ENCODE measurements around the gene HIPK4. TPM values are rescaled to one million over a fixed set of nuclear protein-coding genes. Genes with fewer than 3 reads are reported as not detected.

The HIPK4 gene
- total and polyA plus RNA-seq, 2 donors = under 0.01 to 0.07 TPM

GRCh38 chr19:40355975-40356680 is 33.9 kb downstream of the HIPK4 start:
- no peak overlapping the region for H3K4me3 ChIP-seq (ENCODE audit: low read length in 2 of 2)
- H3K27ac ChIP-seq (ENCODE audit: low read depth in 1 of 2, low read length in 1 of 2) = no peak overlapping the region
- DNase-seq (ENCODE audit: low read depth in 6 of 9, low spot score in 9 of 9) = no peak
- no peaks in the 10 kb centered on the region for H3K4me1 ChIP-seq (ENCODE audit: control insufficient read depth in 2 of 2, insufficient read depth in 2 of 2, low read length in 2 of 2)
- no peaks in the 10 kb centered on the region for H3K36me3 ChIP-seq (ENCODE audit: control insufficient read depth in 2 of 2, insufficient read depth in 2 of 2, low read length in 1 of 2)
- no peaks in the 10 kb centered on the region for H3K27me3 ChIP-seq (ENCODE audit: control insufficient read depth in 2 of 2, insufficient read depth in 1 of 2, low read length in 1 of 2)
- H3K9me3 ChIP-seq (ENCODE audit: control insufficient read depth in 2 of 2, insufficient read depth in 1 of 2, low read length in 1 of 2) = no peaks in the 10 kb centered on the region
- WGBS = 91% methylated on average over 9 of the region's 9 CpGs

DNA sequence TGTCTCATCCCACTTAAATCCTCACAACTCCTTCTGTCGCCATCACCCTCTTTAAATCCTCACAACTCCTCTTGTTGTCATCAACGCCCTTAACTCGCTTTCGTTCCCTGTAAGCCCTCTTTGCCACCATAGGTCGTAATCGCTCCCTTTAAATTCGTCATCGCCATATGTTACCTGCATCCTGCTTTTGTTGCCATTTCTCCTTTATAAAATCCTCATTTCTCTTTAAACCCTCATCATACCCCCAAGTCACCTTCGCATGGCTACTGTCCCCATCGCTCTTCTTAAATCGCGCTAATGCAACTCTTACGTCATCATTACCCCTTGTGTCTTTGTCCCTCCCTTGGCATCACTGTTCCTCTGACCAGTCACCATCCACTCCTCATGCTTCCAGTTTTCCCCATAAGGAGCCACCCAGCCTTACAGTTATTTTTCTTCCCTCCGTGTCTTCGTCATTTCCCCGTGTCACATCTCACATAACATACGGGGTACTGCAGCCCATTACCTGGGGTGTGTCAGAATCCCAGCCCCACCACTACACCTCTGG is 40.9 kb downstream of the HIPK4 start:
- peak in 1 of 9 donors; percentile 43 for DNase-seq (ENCODE audit: low read depth in 6 of 9, low spot score in 9 of 9)
- H3K9me3 ChIP-seq (ENCODE audit: control insufficient read depth in 2 of 2, insufficient read depth in 1 of 2, low read length in 1 of 2) = no peaks in the 10 kb centered on the region
- H3K4me1 ChIP-seq (ENCODE audit: control insufficient read depth in 2 of 2, insufficient read depth in 2 of 2, low read length in 2 of 2) = peaks cover 7 to 13% of the 10 kb centered on the region in 2 donors
- 22% methylated on average over 17 of the region's 17 CpGs for WGBS
- peaks cover 0 to 3% of the 10 kb centered on the region in 2 donors for H3K36me3 ChIP-seq (ENCODE audit: control insufficient read depth in 2 of 2, insufficient read depth in 2 of 2, low read length in 1 of 2)
- H3K27ac ChIP-seq (ENCODE audit: low read depth in 1 of 2, low read length in 1 of 2) = peak overlapping the region; percentile 15 to 44
- H3K27me3 ChIP-seq (ENCODE audit: control insufficient read depth in 2 of 2, insufficient read depth in 1 of 2, low read length in 1 of 2) = no peaks in the 10 kb centered on the region
- peak overlapping the region; percentile 66 to 76 for H3K4me3 ChIP-seq (ENCODE audit: low read length in 2 of 2)

- H3K27me3 ChIP-seq (ENCODE audit: control insufficient read depth in 2 of 2, insufficient read depth in 1 of 2, low read length in 1 of 2) = no peaks in the 10 kb centered on the region
- peaks cover 0 to 3% of the 10 kb centered on the region in 2 donors for H3K36me3 ChIP-seq (ENCODE audit: control insufficient read depth in 2 of 2, insufficient read depth in 2 of 2, low read length in 1 of 2)
- under 1% methylated on average over 77 of the region's 77 CpGs for WGBS
- peak within 1 kb of the TSS; percentile 82 for H3K27ac ChIP-seq (ENCODE audit: low read depth in 1 of 2, low read length in 1 of 2)
- peak within 1 kb of the TSS; percentile 66 to 76 for H3K4me3 ChIP-seq (ENCODE audit: low read length in 2 of 2)
- H3K4me1 ChIP-seq (ENCODE audit: control insufficient read depth in 2 of 2, insufficient read depth in 2 of 2, low read length in 2 of 2) = peaks cover 7 to 13% of the 10 kb centered on the region in 2 donors
- peak; percentile 91 to 99 (median 97) for DNase-seq (ENCODE audit: low read depth in 6 of 9, low spot score in 9 of 9)
- no peaks in the 10 kb centered on the region for H3K9me3 ChIP-seq (ENCODE audit: control insufficient read depth in 2 of 2, insufficient read depth in 1 of 2, low read length in 1 of 2)
Observed at GRCh38 chr19:40348125-40348913, 41.7 kb downstream of the HIPK4 start, which contains the start of the genes C19orf47 and PLD3. Gene C19orf47 (minus strand): TSS chr19:40348397. CDS start chr19:40341857, 6,540 bp downstream. Gene PLD3 (plus strand): TSS chr19:40348695. CDS start chr19:40366484, 17,789 bp downstream.

DNA sequence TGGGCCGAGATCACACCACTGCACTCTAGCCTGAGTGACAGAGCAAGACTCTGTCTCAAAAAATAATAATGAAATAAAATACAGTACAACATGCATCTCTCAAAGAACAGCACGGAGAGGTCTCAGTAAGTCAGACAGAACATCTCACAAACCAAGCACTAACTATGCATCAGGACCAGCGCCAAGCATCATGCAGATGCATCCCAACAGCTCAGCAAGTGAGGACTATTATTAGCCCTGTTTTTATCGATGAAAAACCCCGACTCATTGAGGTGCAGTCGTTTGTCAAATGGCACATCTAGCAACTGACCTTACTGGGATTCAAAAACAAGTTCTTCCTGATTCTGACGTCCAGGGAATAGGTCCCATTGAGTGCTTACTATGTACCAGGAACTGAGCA is 45.6 kb downstream of the HIPK4 start:
- H3K9me3 ChIP-seq (ENCODE audit: control insufficient read depth in 2 of 2, insufficient read depth in 1 of 2, low read length in 1 of 2) = no peaks in the 10 kb centered on the region
- no peak for DNase-seq (ENCODE audit: low read depth in 6 of 9, low spot score in 9 of 9)
- no peaks in the 10 kb centered on the region for H3K27me3 ChIP-seq (ENCODE audit: control insufficient read depth in 2 of 2, insufficient read depth in 1 of 2, low read length in 1 of 2)
- H3K4me1 ChIP-seq (ENCODE audit: control insufficient read depth in 2 of 2, insufficient read depth in 2 of 2, low read length in 2 of 2) = peaks cover 6 to 12% of the 10 kb centered on the region in 2 donors
- H3K36me3 ChIP-seq (ENCODE audit: control insufficient read depth in 2 of 2, insufficient read depth in 2 of 2, low read length in 1 of 2) = peaks cover 9 to 12% of the 10 kb centered on the region in 2 donors
- H3K4me3 ChIP-seq (ENCODE audit: low read length in 2 of 2) = no peak overlapping the region
- 69% methylated on average over 7 of the region's 7 CpGs for WGBS
- H3K27ac ChIP-seq (ENCODE audit: low read depth in 1 of 2, low read length in 1 of 2) = no peak overlapping the region

DNA sequence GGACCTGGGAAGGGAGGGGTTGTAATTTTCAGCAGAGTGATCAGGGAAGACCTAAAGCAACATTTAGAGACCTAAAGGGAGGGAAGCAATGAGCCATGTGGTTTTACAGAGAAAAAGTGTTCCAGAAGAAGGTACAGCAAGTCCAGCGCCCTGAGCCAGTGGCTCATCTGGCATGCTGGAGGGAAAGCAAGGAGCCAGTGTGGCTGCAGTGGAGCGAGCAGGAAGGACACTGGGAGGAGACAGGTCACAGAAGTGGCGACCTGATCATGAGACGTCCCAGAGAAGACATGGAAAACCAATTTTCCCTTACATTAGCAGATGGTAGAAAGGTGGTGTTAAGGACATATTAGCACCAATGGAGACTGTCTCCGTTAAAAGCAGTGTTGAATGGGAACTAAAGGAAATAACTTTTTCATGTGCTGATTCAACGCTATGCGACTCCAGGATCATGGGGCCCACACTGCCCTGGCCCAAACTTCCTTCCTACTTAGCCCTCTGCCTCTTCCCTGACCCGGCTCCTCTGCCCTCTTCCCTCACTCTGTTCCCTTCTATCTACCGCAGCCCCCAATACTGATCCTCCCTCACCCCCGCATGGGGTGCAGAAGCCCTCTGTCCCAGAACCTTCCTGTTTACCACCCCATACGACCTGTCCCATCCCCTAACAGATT is 47.2 kb downstream of the HIPK4 start:
- Histone ChIP-seq H3K27ac (ENCODE audit: low read depth in 1 of 2, low read length in 1 of 2) (no peak overlapping the region), H3K9me3 (ENCODE audit: control insufficient read depth in 2 of 2, insufficient read depth in 1 of 2, low read length in 1 of 2) (no peaks in the 10 kb centered on the region), H3K4me1 (ENCODE audit: control insufficient read depth in 2 of 2, insufficient read depth in 2 of 2, low read length in 2 of 2) (peaks cover 0 to 4% of the 10 kb centered on the region in 2 donors), H3K4me3 (ENCODE audit: low read length in 2 of 2) (no peak overlapping the region), H3K27me3 (ENCODE audit: control insufficient read depth in 2 of 2, insufficient read depth in 1 of 2, low read length in 1 of 2) (no peaks in the 10 kb centered on the region), H3K36me3 (ENCODE audit: control insufficient read depth in 2 of 2, insufficient read depth in 2 of 2, low read length in 1 of 2) (peaks cover 12 to 20% of the 10 kb centered on the region in 2 donors)
- WGBS = 98% methylated on average over 11 of the region's 11 CpGs
- no peak for DNase-seq (ENCODE audit: low read depth in 6 of 9, low spot score in 9 of 9)

GRCh38 chr19:40341601-40342482 is 48.1 kb downstream of the HIPK4 start:
- H3K9me3 ChIP-seq (ENCODE audit: control insufficient read depth in 2 of 2, insufficient read depth in 1 of 2, low read length in 1 of 2) = no peaks in the 10 kb centered on the region
- no peaks in the 10 kb centered on the region for H3K4me1 ChIP-seq (ENCODE audit: control insufficient read depth in 2 of 2, insufficient read depth in 2 of 2, low read length in 2 of 2)
- WGBS = 97% methylated on average over 9 of the region's 9 CpGs
- no peaks in the 10 kb centered on the region for H3K27me3 ChIP-seq (ENCODE audit: control insufficient read depth in 2 of 2, insufficient read depth in 1 of 2, low read length in 1 of 2)
- peaks cover 15 to 20% of the 10 kb centered on the region in 2 donors for H3K36me3 ChIP-seq (ENCODE audit: control insufficient read depth in 2 of 2, insufficient read depth in 2 of 2, low read length in 1 of 2)
- H3K4me3 ChIP-seq (ENCODE audit: low read length in 2 of 2) = no peak overlapping the region
- DNase-seq (ENCODE audit: low read depth in 6 of 9, low spot score in 9 of 9) = no peak
- H3K27ac ChIP-seq (ENCODE audit: low read depth in 1 of 2, low read length in 1 of 2) = peak overlapping the region in 1 of 2 donors; percentile 42

DNA sequence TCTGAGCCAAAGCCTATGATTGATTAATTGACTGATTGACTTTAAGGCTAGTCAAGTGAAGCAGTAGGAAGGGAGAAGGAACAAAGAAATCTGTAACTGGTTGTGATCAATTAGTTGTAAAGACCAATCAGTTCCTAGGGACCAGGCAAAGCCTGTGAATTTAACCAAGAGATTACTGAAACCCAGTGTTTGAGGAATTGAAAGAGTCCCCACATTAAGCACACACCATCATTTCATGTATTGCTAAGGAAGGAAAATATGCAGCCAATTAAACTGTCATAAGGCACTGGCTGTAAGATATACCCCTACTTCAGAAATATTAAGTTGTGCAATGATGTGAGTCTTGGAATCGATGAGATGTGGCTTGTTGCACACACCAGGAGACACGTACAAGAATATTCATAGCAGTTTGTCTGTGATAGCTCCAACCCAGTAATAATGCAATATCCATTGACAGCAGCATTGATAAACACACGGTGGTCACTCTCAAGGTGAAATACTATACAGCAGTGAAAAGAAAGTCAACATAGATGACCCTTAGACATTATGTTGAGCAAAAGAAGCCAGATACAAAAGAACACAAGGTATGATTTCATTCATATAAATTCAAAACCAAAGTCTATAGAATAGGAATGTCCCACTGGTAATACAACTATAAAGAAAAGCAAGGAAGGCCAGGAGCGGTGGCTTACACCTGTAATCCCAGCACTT is 50.8 kb downstream of the HIPK4 start:
- peaks cover 33 to 36% of the 10 kb centered on the region in 2 donors for H3K36me3 ChIP-seq (ENCODE audit: control insufficient read depth in 2 of 2, insufficient read depth in 2 of 2, low read length in 1 of 2)
- H3K4me1 ChIP-seq (ENCODE audit: control insufficient read depth in 2 of 2, insufficient read depth in 2 of 2, low read length in 2 of 2) = no peaks in the 10 kb centered on the region
- 97% methylated on average over 4 of the region's 4 CpGs for WGBS

DNA sequence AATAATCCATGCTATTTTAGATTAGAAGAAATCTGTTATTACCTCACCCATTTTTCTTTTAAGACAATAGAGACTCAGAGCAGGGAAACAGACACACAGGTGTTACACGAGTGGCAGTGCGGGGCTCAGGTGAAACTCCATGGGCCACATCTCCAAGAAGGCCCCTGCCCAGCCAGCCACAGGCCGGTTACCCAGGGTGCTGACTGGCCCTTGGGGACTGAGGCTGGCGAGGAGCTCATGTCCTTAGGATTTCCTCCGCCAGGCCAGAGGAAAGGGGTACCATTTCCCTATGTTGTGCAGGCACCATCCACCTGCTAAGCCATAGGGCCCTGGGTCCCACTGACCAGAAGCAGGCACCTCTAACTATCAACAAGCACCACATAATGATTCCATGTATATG is 52.4 kb downstream of the HIPK4 start:
- Histone ChIP-seq H3K4me3 (ENCODE audit: low read length in 2 of 2) (no peak overlapping the region), H3K9me3 (ENCODE audit: control insufficient read depth in 2 of 2, insufficient read depth in 1 of 2, low read length in 1 of 2) (no peaks in the 10 kb centered on the region), H3K4me1 (ENCODE audit: control insufficient read depth in 2 of 2, insufficient read depth in 2 of 2, low read length in 2 of 2) (no peaks in the 10 kb centered on the region), H3K36me3 (ENCODE audit: control insufficient read depth in 2 of 2, insufficient read depth in 2 of 2, low read length in 1 of 2) (peaks cover 43 to 47% of the 10 kb centered on the region in 2 donors), H3K27ac (ENCODE audit: low read depth in 1 of 2, low read length in 1 of 2) (no peak overlapping the region), H3K27me3 (ENCODE audit: control insufficient read depth in 2 of 2, insufficient read depth in 1 of 2, low read length in 1 of 2) (no peaks in the 10 kb centered on the region)
- 99% methylated on average over 5 of the region's 5 CpGs for WGBS
- no peak for DNase-seq (ENCODE audit: low read depth in 6 of 9, low spot score in 9 of 9)

More for the DNA sequence above, 50.8 kb downstream of the HIPK4 start:
- Histone ChIP-seq H3K27me3 (ENCODE audit: control insufficient read depth in 2 of 2, insufficient read depth in 1 of 2, low read length in 1 of 2) (no peaks in the 10 kb centered on the region), H3K27ac (ENCODE audit: low read depth in 1 of 2, low read length in 1 of 2) (no peak overlapping the region), H3K9me3 (ENCODE audit: control insufficient read depth in 2 of 2, insufficient read depth in 1 of 2, low read length in 1 of 2) (no peaks in the 10 kb centered on the region), H3K4me3 (ENCODE audit: low read length in 2 of 2) (no peak overlapping the region)
- no peak for DNase-seq (ENCODE audit: low read depth in 6 of 9, low spot score in 9 of 9)
